GM12801 (cell line): ENCODE results near the gene PODXL.

Experiments used
- TF ChIP-seq, protein P1 (sequence below): IDR thresholded peaks from one replicate; pipeline ENCODE4 v1.5.1; 2011; ENCODE audit warnings: control low read depth; ENCODE audit not compliant: insufficient read length; ENCODE audit errors: extremely low read depth

Gene PODXL

DNA sequence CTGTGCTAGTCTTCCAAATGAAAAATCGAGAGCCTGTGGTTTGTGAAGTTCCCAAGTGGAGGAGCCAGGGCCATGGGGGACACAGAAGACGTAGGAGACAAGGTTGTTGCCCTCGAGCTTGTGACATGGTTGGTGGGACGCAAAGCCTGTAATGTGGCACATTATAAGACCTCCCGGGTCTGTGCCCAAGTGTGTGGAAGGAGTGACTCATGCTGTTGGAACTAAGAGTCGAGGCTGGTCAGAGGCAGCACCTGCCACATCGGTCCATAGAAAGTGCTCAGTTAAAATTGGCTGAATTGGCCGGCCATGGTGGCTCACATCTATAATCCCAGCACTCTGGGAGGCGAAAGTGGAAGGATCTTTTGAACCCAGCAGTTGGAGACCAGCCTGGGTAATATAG lies 27.0 kb upstream of the PODXL start:
- TF ChIP-seq, protein P1, sequence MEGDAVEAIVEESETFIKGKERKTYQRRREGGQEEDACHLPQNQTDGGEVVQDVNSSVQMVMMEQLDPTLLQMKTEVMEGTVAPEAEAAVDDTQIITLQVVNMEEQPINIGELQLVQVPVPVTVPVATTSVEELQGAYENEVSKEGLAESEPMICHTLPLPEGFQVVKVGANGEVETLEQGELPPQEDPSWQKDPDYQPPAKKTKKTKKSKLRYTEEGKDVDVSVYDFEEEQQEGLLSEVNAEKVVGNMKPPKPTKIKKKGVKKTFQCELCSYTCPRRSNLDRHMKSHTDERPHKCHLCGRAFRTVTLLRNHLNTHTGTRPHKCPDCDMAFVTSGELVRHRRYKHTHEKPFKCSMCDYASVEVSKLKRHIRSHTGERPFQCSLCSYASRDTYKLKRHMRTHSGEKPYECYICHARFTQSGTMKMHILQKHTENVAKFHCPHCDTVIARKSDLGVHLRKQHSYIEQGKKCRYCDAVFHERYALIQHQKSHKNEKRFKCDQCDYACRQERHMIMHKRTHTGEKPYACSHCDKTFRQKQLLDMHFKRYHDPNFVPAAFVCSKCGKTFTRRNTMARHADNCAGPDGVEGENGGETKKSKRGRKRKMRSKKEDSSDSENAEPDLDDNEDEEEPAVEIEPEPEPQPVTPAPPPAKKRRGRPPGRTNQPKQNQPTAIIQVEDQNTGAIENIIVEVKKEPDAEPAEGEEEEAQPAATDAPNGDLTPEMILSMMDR, result no peak

DNA sequence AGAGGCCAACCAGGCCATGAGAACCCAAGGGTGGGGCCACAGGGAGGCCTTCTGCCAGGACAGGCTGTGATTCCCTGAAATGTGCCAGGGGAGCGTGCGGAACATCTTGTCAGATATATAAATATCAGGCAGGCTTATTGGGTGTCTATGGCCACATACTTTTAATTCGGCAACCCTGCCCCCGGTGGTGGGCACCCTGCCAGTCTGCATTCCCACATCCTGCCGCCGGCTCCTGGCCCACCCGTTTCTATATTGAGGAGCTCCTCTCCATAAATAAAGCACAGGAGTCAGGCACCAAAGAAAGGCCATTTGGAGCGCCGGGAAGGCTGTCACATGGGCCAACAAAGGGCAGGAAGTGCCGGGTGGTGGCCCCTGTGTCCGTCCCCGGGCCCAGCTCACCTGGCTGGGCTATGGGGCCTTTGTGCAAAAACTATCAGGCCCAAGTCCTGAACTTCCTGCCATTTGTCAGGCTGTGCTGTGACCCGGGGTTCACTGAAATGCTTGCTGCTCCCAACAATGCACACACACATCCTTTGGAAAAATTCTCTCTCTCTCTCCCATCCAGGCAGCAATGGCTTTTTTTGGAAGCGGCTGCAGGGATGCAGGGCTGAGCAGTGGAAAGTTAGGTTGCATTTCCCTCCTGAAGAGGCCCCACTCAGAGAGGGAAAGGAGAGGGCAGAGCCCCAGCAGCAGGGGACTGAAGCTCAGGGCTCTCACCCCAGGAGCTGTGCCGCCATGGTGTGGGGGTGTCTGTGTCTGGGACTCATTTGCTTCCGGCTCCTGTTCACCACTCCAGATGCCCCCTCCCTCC lies 25.0 kb upstream of the PODXL start:
- TF ChIP-seq, protein P1, result no peak

DNA sequence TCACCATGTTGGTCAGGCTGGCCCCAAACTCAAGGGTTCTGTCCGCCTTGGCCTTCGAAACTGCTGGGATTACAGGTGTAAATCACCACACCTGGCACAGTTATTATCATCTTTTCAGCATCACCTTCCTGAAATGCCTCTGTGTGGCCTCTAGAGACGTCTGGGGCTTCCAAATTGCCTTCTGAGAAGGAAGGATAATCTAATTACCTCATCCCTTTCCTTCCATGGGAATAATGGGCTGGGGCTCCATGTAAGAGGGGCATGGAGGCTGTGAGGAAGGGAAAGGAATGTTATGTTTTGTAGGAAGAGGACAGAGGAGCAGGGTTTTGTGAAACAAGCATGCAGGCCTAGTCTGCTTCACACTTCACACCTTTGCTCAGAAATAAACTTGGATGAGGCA lies 22.2 kb upstream of the PODXL start:
- TF ChIP-seq, protein P1, result no peak

DNA sequence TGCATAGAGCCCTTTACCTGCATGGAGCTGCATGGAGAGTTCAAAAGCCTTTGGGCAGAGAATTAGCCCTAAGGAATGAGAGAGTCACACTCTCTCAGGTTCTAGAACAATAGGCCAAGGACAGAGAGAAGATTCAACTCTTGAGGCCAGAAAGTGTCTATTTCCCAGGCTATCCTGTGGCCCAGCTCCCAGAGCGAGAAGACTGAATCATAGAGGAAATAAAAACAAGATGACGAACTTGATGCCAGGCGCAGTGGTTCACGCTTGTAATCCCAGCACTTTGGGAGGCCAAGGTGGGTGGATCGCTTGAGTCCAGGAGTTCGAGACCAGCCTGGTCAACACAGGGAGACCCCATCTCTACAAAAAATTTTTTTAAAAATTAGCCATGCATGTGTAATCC lies 18.3 kb upstream of the PODXL start:
- TF ChIP-seq, protein P1, result no peak

DNA sequence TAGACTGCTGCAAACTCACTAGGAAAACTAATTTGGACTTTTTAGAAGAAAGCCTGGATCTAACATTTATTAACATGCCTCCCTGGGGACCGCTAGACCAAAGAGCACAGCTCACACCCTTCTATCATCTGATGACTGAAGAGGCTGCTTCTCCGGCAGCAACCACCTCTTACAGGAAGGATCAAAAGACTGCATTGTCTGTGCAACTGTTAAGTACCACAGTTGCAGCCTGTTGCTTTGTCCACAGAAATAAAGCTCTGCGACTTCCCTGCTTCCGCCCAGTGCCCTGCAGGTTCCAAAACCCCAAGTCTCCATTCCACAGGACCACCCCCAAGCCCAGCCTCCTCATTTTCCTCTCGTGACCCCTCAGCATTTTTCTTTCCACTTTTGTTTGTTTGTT lies 14.0 kb upstream of the PODXL start:
- TF ChIP-seq, protein P1, result no peak

DNA sequence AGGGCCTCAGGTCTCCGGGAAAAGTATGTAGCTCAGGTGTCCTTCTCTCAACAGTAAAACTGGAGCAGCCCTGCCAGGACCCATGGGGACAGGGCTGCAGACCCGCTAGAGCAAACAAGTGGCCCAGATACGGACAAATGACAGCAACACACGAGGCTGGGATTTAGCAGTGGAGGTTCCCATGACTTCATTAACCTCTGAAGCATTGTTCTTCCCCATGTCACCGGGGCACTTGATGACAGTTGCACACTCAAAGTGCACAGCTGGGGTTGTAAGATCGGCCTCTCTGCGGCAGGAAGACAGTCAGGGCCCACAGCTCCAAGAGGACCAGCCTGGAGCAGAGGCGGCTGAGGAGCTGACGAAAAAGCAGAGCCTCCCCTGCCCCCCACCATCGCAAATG lies 12.5 kb upstream of the PODXL start:
- TF ChIP-seq, protein P1, result no peak

DNA sequence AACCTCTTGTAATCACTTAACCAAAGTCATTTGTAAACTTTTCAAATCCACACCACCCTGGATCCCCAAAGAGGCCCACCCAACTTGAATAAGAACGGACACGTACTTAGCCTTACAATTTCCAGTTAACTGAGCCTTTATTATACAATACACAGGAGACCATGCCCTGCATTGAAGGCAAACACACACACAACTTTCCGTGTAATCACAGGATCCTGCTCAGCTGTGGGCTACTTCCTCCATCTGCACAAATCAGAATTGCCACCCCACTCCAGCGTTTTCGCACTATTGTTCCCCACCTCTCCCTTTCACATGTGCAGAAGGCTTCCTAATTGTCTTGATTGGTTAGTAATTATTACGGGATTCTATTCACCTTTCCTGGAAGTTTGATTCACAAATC lies 12.1 kb upstream of the PODXL start:
- TF ChIP-seq, protein P1, result no peak
